Keratinocyte (primary cell): ENCODE measurements around the gene NBEA.

Experiments
- EZH2 ChIP-seq: IDR thresholded peaks from one replicate; pipeline ENCODE4 v1.6.1; 2012; ENCODE audit warnings: inconsistent platforms, mild to moderate bottlenecking, low read length, moderate library complexity
- TF ChIP-seq, protein P1 (sequence below), 3 experiments: IDR thresholded peaks in 1 of 3; conservative IDR thresholded peaks in 1 of 3; optimal IDR thresholded peaks in 1 of 3; 2 replicates in 2 of 3; 3 replicates in 1 of 3; pipeline versions ENCODE3 to v1.5.1; 2011; ENCODE audit warnings: low read length in 3 of 3, mild to moderate bottlenecking in 3 of 3, moderate library complexity in 2 of 3, control low read depth in 1 of 3, inconsistent platforms in 1 of 3; ENCODE audit not compliant: insufficient read depth in 2 of 3; ENCODE audit errors: extremely low read depth in 1 of 3

DNA sequence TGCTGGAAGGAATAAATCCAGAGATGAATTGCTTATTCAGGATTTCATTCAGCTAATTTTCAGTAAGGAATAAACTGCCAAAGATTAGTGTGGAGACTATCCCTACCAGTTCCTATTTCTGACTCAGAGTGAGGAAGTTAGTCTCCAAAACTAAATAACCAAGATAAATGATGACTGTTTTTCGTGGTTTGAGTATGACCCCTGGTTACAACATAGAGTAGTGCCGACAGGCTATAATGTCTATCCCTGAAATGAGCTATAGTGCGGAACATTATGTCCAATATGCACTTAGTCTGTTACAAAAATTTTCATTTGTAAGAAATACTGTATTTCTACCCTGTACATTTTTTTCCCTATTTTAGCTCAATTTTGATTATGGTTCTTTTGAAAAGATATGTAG, 51.4 kb downstream of the NBEA start:
- TF ChIP-seq, protein P1, sequence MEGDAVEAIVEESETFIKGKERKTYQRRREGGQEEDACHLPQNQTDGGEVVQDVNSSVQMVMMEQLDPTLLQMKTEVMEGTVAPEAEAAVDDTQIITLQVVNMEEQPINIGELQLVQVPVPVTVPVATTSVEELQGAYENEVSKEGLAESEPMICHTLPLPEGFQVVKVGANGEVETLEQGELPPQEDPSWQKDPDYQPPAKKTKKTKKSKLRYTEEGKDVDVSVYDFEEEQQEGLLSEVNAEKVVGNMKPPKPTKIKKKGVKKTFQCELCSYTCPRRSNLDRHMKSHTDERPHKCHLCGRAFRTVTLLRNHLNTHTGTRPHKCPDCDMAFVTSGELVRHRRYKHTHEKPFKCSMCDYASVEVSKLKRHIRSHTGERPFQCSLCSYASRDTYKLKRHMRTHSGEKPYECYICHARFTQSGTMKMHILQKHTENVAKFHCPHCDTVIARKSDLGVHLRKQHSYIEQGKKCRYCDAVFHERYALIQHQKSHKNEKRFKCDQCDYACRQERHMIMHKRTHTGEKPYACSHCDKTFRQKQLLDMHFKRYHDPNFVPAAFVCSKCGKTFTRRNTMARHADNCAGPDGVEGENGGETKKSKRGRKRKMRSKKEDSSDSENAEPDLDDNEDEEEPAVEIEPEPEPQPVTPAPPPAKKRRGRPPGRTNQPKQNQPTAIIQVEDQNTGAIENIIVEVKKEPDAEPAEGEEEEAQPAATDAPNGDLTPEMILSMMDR (optimal IDR thresholded peaks at IDR 0.05 in 1 of 3, IDR thresholded peaks at IDR 0.05 in 1 of 3, conservative IDR thresholded peaks at IDR 0.05 in 1 of 3; ENCODE audit: extremely low read depth in 1 of 3, insufficient read depth in 2 of 3, low read length in 3 of 3): no peak
- TF ChIP-seq EZH2: no peak
